ENCODE measurements around the gene ASF1B.
A peak's percentile ranks its signal among the peaks of the same experiment; 100 is the strongest.

The ASF1B gene

GRCh38 chr19:14152713-14153112, 16.3 kb upstream of the ASF1B start:
- DNase-seq (ENCODE audit: low read depth) = no peak
- TF ChIP-seq, protein P1, sequence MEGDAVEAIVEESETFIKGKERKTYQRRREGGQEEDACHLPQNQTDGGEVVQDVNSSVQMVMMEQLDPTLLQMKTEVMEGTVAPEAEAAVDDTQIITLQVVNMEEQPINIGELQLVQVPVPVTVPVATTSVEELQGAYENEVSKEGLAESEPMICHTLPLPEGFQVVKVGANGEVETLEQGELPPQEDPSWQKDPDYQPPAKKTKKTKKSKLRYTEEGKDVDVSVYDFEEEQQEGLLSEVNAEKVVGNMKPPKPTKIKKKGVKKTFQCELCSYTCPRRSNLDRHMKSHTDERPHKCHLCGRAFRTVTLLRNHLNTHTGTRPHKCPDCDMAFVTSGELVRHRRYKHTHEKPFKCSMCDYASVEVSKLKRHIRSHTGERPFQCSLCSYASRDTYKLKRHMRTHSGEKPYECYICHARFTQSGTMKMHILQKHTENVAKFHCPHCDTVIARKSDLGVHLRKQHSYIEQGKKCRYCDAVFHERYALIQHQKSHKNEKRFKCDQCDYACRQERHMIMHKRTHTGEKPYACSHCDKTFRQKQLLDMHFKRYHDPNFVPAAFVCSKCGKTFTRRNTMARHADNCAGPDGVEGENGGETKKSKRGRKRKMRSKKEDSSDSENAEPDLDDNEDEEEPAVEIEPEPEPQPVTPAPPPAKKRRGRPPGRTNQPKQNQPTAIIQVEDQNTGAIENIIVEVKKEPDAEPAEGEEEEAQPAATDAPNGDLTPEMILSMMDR (IDR thresholded peaks at IDR 0.05; ENCODE audit: control insufficient read depth, extremely low read depth, insufficient read depth) = no peak
- no peak overlapping the region for H3K4me3 ChIP-seq (ENCODE audit: low read depth, low read length)

GRCh38 chr19:14150770-14151661, 14.6 kb upstream of the ASF1B start:
- no peak overlapping the region for H3K4me3 ChIP-seq (ENCODE audit: low read depth, low read length)
- DNase-seq (ENCODE audit: low read depth) = no peak
- TF ChIP-seq, protein P1 (IDR thresholded peaks at IDR 0.05; ENCODE audit: control insufficient read depth, extremely low read depth, insufficient read depth) = no peak

GRCh38 chr19:14150041-14150769, 13.8 kb upstream of the ASF1B start:
- no peak overlapping the region for H3K4me3 ChIP-seq (ENCODE audit: low read depth, low read length)
- DNase-seq (ENCODE audit: low read depth) = no peak
- TF ChIP-seq, protein P1 (IDR thresholded peaks at IDR 0.05; ENCODE audit: control insufficient read depth, extremely low read depth, insufficient read depth) = no peak

- no peak for DNase-seq (ENCODE audit: low read depth)
- H3K4me3 ChIP-seq (ENCODE audit: low read depth, low read length) = no peak overlapping the region
- TF ChIP-seq, protein P1 (IDR thresholded peaks at IDR 0.05; ENCODE audit: control insufficient read depth, extremely low read depth, insufficient read depth) = no peak
These were observed 13.2 kb upstream of the ASF1B start for GRCh38 chr19:14149509-14149994.

- H3K4me3 ChIP-seq (ENCODE audit: low read depth, low read length) = no peak overlapping the region
- DNase-seq (ENCODE audit: low read depth) = no peak
- TF ChIP-seq, protein P1 (IDR thresholded peaks at IDR 0.05; ENCODE audit: control insufficient read depth, extremely low read depth, insufficient read depth) = no peak
These were observed 12.5 kb upstream of the ASF1B start for GRCh38 chr19:14148751-14149410.

GRCh38 chr19:14147797-14148605, 11.6 kb upstream of the ASF1B start:
- H3K4me3 ChIP-seq (ENCODE audit: low read depth, low read length) = no peak overlapping the region
- TF ChIP-seq, protein P1 (IDR thresholded peaks at IDR 0.05; ENCODE audit: control insufficient read depth, extremely low read depth, insufficient read depth) = peak; percentile 61
- DNase-seq (ENCODE audit: low read depth) = no peak

All from LNCaP clone FGC (cell line).